NCI-H128 (cell line): ENCODE results near the gene CLEC7A.

Experiments used
- DNase-seq: peaks from one replicate; lab custom pipeline; 2025; ENCODE audit not compliant: unreplicated experiment; lab: John Stamatoyannopoulos, UW

CLEC7A gene

DNA sequence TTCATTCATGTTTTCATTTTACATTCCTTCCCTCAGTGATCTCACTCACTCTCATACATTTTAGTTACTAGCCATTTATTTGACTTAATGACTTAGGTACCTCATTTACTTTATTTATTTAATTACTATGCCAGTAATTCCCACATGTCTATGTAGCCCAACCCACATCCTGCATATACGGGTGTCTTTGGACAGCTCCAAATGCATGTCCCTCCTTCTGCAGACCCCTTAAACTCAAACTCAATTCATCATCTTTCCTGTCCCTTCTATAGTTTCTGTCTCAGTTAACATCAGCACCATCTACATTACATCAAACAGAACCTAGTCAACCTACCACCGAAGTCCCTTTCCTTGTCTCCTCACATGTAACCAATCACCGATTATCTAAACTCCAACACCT lies 34.0 kb downstream of the CLEC7A start:
- DNase-seq = no peak

DNA sequence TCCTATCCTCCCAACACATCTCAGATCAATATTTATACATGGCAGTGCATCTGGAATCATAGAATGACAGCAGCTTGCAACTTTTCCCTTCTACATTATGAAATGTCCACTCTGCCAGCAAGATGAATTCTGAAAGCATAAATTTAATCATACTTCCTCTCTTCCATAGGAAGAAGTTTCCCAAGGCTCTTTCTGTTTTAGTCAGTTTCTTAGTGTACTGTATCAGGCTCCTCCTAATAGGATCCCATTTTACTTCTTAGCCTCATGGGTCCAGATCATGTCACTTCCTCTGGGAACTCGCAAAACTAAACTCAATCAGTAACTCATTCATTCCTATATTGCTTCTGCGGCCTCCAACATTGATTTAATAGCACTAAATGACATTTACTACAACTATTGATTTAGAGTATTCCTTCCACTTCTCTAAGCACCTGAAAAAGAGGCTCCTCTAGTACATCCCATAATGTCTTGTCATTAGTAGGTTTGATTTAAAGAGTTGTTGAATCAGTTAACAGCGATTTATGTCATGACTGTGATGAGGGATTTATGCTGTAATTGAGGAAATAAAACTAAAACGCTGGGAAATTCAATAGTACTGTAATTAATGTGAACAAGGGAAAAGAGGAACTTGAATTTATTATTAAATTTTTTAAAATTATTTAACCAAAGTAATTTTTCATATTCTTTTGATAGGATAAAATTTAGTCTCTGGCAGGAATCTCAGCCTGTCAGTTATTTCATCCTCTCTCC lies 35.2 kb downstream of the CLEC7A start:
- no peak for DNase-seq

DNA sequence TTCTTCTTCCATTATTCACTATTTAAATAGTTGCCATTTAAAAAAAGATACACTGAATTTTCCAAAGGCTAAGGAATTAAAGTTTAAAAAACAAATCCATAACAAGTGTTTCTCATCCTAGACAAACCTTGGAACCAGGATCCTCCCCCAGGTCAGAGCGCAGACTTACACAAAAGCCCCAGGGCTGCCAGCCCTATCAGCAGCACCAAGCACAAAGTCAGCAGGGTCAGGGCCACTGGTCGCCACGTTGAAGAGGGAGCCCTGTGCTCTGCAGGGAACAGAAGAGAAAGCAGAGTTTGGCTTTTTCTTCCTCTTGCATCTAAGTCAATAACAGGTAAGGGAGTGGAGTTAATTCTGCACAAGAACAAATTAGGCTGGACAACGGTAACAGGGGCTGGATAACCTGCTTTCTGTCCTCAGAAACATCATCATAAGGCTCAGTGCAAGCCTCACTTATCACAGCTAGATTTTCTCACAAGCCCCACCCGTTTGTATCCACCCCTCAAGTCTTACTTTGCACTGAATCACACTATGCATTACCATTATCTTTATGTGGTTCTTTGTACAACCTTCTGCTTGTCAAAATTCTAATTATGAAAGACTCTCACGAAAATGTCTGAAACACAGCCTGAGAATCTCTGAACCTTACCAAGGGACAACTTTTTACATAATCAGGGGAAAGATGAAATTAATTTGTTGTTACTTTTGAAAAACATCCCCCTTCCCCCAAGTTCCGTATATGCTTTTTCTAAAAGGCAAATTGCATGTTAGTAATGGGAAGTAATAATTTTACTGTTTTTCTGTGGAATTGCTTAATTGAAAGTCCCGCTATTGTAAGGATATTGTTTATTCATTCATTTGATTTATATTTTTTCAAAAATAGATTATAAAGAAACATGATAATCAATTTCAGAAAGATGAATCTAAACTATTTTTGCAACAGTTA lies 40.8 kb downstream of the CLEC7A start:
- no peak for DNase-seq

DNA sequence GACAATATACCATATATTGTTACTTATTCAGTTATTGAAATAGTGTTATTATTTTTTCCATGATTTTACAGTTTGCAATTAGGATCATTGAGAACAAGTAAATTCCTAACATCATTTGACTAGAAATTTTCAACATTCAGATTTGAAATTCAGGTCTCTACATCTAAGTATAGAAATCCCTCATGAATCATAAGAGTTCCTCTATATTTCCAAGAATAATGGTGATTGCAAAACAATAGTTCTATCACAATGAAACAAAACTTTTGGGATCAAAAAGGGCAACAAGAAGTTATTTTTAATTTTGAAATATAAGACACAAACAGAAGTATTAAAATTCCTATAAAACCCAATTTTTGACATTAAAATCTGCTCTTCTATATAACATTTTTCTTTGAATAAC lies 42.0 kb downstream of the CLEC7A start:
- DNase-seq = no peak

GRCh38 chr12:10086387-10086786 lies 43.6 kb downstream of the CLEC7A start:
- DNase-seq = no peak

- no peak for DNase-seq
Measured at GRCh38 chr12:10084733-10085132, 45.3 kb downstream of the CLEC7A start.

- no peak for DNase-seq
Measured at GRCh38 chr12:10082117-10082874, 47.7 kb downstream of the CLEC7A start.

- DNase-seq = no peak
Measured at GRCh38 chr12:10075451-10075850, 54.5 kb downstream of the CLEC7A start.

DNA sequence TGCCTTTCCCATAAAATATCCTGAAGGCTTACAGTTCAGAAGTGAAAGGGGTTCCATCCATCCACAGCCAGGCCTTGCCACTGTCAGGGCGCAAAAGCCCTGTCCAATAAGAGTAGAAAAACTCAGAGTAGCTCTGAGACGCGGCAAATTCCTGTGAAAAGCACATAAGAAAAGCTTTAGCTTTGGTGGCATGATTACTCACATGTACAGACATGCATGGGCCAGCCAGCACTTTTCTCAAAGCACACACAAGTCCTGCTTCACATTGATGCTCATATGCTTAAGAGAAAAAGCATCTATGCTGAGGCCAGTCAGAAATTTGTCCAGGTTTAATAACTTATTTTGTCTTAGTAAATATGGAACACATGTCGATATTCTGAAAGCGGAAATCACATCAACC lies 56.7 kb downstream of the CLEC7A start:
- no peak for DNase-seq

DNA sequence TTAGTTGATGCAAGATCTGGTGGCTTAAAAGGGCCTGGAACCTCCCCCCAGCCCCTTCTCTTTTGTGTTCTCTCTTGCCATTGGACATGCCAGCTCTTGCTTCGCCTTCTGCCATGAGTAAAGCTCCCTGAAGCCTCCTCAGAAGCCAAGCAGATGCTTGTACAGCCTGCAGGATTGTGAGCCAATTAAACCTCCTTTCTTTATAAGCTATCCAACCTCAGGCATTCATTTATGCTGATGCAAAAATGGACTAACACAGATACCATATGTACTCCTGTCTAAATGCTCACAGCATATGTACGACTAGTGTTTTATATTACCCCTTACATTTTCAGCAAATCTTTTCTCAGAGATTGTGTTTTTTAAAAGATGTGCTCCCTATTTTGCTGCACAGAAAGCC lies 57.9 kb downstream of the CLEC7A start:
- DNase-seq = no peak

- no peak for DNase-seq
Measured at GRCh38 chr12:10070380-10070779, 59.6 kb downstream of the CLEC7A start.

DNA sequence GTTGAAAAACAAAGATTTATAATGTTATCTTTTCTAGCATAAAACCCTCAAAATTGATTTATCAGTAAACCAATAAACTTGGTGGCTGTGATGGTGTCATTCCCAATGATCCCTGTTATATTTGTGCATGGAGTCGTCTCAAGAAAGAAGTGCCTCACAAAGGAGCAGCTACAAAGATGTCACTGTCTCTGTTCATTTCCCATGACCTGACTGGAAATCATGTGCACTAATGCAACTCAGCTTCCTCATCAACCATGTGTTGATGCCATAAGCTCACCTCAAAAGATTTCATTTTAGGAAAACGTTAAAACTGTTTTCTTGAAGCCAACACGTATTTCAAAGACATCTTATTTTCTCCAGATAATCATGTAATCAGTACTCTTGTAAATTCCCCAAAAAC lies 60.0 kb downstream of the CLEC7A start:
- DNase-seq = no peak

GRCh38 chr12:10069099-10069498 lies 60.9 kb downstream of the CLEC7A start:
- no peak for DNase-seq

- no peak for DNase-seq
Measured at GRCh38 chr12:10068644-10069043, 61.4 kb downstream of the CLEC7A start.

- no peak for DNase-seq
Measured at GRCh38 chr12:10067942-10068341, 62.1 kb downstream of the CLEC7A start.

- DNase-seq = no peak
Measured at GRCh38 chr12:10067264-10067663, 62.7 kb downstream of the CLEC7A start.
